ENCODE results near the gene NDUFS6. TPM values are rescaled to one million over a fixed set of nuclear protein-coding genes. Genes with fewer than 3 reads are reported as not detected.
"Not testable (repeated sequence)": the region's sequence is repeated elsewhere in the genome, so short reads cannot be mapped to it uniquely, and the experiment has no call there.

The NDUFS6 gene
- total RNA-seq, 1 donor from 2014 or later = 37.8 TPM

DNA sequence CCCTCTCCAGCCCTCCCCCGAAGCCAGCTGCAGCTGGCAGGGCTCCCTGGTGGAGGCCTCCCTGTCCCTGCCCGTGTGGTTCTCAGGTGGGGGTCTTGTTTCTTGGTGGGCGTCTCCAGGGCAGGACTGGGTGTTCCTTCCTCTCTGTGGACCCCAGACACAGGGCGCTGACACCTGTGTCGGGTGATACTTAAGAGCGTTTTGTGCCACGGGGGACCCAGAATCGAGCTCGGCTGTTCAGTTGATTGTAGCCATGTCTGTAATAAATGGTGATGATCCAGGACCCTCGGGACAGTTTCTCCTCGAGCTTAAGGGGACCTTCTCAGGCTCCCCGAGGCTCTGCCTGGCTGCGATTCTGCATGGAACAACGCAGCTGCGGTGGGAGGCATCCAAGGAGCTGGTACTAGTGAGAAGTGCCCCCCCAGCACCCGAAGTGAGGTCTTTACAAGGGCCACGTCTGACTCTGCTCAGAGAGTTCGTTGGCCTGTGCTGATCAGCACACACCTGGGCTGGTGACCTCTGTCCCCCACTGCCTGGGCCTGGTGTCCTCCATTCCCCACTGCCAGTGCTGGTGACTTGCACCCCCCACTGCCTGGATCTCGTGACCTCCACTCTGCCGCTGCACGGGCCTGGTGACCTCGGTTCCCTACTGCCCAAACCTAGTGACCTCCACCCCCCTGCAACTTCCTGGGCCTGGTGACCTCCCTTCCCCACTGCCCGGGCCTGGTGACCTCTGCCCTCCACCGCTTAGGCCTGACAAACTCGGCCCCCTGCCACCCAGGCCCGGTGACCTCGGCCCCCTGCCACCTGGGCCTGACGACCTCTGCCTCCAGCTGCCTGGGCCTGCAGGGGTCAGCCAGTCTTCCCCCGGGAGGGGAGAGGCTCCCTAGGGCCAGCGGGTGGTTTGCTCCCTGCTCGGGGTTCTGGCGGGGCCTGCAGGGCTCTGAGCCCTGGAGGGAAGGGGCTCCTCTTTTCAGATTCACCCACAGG, 36.0 kb downstream of the NDUFS6 start:
- H3K36me3 Mint-ChIP-seq (ENCODE audit: low read depth) = no peaks in the 10 kb centered on the region

DNA sequence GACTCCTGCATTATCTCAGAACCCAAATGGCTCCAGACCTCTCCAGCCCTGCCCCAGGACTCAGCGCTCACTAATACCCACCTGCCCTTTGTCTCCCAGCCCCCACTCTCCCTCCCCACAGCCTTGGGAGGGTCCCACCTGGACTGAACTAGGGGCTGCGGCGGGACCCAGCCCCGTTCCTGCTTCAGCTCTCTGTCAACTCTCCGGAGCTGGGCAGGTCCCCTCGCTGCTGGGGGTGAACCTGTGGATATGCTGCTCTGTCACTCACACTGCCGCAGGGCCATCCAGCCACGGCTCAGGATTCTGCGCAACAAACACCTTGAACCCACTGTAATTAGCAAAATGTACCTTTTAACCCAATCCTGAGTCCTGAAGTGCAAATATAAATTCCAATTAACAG, 36.8 kb downstream of the NDUFS6 start:
- intact Hi-C loops (cut with micrococcal nuclease) = no loop called here
- no peaks in the 10 kb centered on the region for H3K36me3 Mint-ChIP-seq (ENCODE audit: low read depth)
- no peak overlapping the region for H3K27ac Mint-ChIP-seq
- H3K27me3 Mint-ChIP-seq = peaks cover 13% of the 10 kb centered on the region
- no peak overlapping the region for H3K4me3 Mint-ChIP-seq
- no peaks in the 10 kb centered on the region for H3K9me3 Mint-ChIP-seq
- no peaks in the 10 kb centered on the region for H3K4me1 Mint-ChIP-seq
- DNase-seq = no peak

More for the DNA sequence above, 36.0 kb downstream of the NDUFS6 start:
- no peak for DNase-seq
- Mint-ChIP-seq H3K27me3 (peaks cover 13% of the 10 kb centered on the region), H3K27ac (no peak overlapping the region), H3K4me3 (no peak overlapping the region), H3K9me3 (no peaks in the 10 kb centered on the region), H3K4me1 (no peaks in the 10 kb centered on the region)
- intact Hi-C loops (cut with micrococcal nuclease) = no loop called here

DNA sequence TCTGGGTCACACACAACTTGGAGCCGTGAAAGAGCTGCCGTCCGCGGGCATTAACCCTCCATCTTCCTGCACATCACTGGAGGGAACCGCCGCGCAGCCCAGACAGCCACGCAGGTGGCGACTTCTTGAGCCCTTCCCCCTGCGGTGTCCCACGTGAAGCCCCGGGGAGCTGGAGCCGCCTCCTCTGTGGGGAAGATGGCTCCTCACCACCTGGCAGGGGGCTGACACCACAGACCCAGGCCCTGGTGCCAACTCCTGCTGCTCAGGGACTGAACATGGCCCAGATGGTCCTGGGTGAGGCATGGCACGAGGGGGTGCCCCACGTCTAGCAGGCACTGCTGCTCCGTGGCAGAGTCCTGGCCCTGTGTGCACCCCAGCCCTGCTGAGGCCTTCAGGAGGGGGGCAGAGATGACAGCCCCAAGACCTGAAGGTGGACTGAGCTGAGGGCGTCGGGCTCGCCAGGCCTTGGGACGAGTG, 38.9 kb downstream of the NDUFS6 start:
- DNase-seq = no peak
- Mint-ChIP-seq H3K27me3 (peaks cover 8% of the 10 kb centered on the region), H3K27ac (no peak overlapping the region), H3K36me3 (ENCODE audit: low read depth) (no peaks in the 10 kb centered on the region), H3K9me3 (no peaks in the 10 kb centered on the region), H3K4me3 (no peak overlapping the region), H3K4me1 (no peaks in the 10 kb centered on the region)
- intact Hi-C loops (cut with micrococcal nuclease) = no loop called here

DNA sequence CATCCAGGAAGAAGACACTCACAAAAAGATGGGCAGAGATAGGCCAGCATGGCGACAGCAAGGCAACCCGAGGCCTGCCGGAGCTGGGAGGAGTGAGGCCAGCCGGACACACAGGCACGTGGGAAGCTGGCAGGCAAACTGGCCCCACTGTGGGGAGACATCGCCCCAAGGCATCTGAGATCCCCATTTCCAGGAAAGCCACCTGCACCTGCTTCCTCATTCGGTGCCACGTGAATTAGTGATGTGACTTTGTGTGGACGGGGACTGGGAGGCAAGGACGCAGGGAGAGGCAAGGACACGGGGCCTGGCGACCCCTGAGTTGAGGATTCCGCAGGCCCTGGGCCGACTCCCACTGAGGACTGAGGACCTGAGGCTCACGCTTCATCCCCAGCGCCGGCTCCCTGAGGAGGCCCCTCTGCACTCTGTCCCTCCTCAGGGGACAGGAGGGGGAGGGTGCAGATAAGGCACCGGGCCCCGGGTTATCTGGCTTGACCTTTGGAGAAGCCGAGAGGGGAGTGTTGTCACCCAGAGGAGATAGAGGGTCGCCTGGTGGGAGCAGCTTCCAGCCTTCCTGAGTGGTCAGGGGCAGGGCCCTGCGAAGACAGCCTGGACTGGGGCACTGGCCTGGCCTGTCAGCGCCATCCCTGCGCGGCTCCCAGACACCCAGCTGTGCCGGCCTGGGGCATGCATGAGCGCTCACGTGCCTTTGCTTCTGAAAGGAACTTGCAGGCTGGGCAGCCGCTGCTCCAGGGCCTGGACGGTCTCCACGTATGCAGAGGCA, 39.7 kb downstream of the NDUFS6 start:
- no peak overlapping the region for H3K4me3 Mint-ChIP-seq
- intact Hi-C loops (cut with micrococcal nuclease) = no loop called here

DNA sequence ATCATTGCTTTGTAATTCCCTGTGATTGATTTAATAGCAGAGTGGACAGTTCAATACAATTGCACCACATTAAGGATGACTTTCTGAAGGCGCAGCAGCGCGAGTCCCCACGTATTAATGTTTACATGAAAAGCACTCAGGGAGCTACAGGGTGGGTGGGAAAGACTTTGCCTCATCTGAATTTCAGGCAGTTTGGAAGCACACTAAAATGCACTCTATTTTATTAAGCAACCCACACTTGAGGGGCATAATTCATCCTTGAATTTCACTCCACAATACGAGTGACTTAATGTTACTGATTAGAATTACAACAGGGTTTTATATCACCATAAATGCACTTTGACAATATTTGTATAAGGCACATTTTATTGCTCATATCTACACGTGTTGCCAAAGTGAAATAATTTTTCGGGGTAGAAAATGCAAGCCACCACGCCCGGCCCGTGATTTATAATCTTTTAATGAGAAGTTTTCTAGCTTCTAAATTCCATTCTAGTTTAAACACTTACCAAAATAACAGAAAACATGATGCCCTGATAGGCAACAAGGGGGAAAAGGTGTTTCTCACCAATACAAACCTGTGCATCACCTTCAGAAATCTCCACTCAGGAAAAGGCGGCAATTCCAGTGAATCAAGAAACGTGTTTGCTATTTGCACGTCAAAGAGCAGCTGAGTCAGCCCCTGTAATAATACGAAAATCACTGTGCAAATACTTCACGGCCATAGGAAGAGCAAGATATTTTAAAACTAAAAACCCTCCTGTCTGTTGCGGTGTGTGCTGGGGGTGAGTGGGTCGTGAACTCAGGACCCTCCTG, 41.0 kb downstream of the NDUFS6 start:
- Mint-ChIP-seq H3K36me3 (ENCODE audit: low read depth) (no peaks in the 10 kb centered on the region), H3K4me1 (no peaks in the 10 kb centered on the region), H3K27ac (no peak overlapping the region), H3K4me3 (no peak overlapping the region), H3K9me3 (no peaks in the 10 kb centered on the region), H3K27me3 (peaks cover 2% of the 10 kb centered on the region)
- intact Hi-C loops (cut with micrococcal nuclease) = no loop called here
- no peak for DNase-seq

More for the DNA sequence above, 39.7 kb downstream of the NDUFS6 start:
- no peaks in the 10 kb centered on the region for H3K4me1 Mint-ChIP-seq
- peaks cover 6% of the 10 kb centered on the region for H3K27me3 Mint-ChIP-seq
- DNase-seq = no peak
- H3K27ac Mint-ChIP-seq = no peak overlapping the region
- no peaks in the 10 kb centered on the region for H3K9me3 Mint-ChIP-seq
- no peaks in the 10 kb centered on the region for H3K36me3 Mint-ChIP-seq (ENCODE audit: low read depth)

DNA sequence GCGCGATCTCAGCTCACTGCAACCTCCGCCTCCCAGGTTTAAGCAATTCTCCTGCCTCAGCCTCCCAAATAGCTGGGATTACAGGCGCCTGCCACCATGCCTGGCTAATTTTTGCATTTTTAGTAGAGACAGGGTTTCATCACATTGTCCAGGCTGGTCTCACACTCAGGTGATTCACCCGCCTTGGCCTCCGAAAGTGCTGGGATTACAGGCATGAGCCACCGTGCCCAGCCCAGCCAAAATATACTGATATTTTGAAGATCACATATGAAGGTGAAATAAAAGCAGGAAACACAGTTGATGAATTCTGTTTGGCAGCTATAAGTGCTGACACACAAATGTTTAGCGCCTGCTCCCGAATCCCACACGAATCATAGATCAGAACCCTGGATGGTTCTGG, 42.6 kb downstream of the NDUFS6 start:
- not testable (repeated sequence) for H3K9me3 Mint-ChIP-seq

DNA sequence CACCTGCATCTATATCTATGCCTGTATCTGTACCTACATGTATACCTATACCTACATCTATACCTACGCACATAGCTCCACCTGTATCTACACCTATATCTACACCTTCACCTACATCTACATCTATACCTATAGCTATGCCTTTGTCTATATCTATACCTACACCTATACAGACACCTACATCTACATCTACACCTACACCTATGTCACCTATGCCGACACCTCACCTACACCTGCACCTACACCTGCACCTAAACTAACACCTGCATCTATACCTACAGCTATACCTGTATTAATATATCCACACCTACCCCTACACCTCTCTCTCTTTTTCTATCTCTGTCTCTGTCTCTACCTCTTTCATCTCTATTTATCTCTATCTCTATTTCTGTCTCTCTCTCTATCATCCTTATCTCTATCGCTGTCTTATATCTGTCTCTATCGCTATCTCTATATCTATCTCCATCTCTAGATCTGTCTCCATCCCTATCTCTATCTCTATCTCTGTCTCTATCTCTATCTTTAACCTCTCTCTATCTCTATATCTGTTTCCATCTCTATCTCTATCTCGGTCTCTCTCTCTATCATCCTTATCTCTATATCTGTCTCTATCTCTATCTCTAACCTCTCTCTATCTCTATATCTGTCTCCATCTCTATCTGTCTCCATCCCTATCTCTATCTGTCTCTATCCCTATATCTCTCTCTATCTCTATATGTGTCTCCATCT, 43.7 kb downstream of the NDUFS6 start:
- intact Hi-C loops (cut with micrococcal nuclease) = no loop called here
- no peaks in the 10 kb centered on the region for H3K36me3 Mint-ChIP-seq (ENCODE audit: low read depth)
- peaks cover 12% of the 10 kb centered on the region for H3K27me3 Mint-ChIP-seq
- H3K4me3 Mint-ChIP-seq = no peak overlapping the region
- no peaks in the 10 kb centered on the region for H3K9me3 Mint-ChIP-seq
- no peak overlapping the region for H3K27ac Mint-ChIP-seq
- DNase-seq = no peak
- H3K4me1 Mint-ChIP-seq = no peaks in the 10 kb centered on the region

More for the DNA sequence above, 42.6 kb downstream of the NDUFS6 start:
- DNase-seq; H3K36me3 Mint-ChIP-seq (ENCODE audit: low read depth); H3K4me3 Mint-ChIP-seq; H3K27ac Mint-ChIP-seq; H3K4me1 Mint-ChIP-seq; intact Hi-C loops (cut with micrococcal nuclease); H3K27me3 Mint-ChIP-seq: not testable (repeated sequence)

DNA sequence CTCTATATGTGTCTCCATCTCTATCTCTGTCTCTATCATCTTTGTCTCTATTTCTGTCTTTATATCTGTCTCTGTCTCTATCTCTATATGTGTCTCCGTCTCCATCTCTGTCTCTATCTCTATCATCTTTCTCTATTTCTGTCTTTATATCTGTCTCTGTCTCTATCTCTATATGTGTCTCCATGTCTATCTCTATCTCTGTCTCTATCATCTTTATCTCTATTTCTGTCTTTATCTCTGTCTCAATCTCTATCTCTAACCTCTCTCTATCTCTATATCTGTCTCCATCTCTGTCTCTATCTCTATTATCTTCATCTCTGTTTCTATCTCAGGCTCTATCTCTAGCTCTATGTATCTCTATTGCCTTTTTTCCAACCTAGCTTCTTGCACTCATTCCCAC, 44.5 kb downstream of the NDUFS6 start:
- H3K4me1 Mint-ChIP-seq = no peaks in the 10 kb centered on the region
- no peaks in the 10 kb centered on the region for H3K36me3 Mint-ChIP-seq (ENCODE audit: low read depth)
- H3K27ac Mint-ChIP-seq = no peak overlapping the region
- DNase-seq = no peak
- H3K27me3 Mint-ChIP-seq = peaks cover 18% of the 10 kb centered on the region
- no peaks in the 10 kb centered on the region for H3K9me3 Mint-ChIP-seq
- intact Hi-C loops (cut with micrococcal nuclease) = no loop called here
- H3K4me3 Mint-ChIP-seq = no peak overlapping the region

DNA sequence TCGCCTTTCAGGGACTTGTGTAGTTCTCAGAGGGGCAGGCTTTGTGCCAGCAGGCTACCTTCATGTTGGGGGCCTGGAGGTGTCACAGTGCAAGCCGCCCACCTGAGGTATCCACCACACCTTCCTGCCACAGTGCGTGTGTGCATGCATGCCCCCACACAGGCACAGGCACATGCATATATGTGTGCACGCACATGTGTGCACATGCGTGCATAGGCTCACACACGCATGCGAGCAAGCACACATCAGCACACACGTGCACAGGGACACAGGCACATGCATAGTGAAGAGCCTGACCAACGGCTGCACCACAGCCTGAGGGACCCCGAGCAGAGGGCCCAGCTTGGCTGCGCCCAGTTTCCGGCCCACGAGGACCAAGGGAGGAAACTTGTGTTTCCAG, 45.4 kb downstream of the NDUFS6 start:
- Mint-ChIP-seq H3K9me3 (no peaks in the 10 kb centered on the region), H3K4me1 (no peaks in the 10 kb centered on the region), H3K27me3 (peaks cover 24% of the 10 kb centered on the region), H3K36me3 (ENCODE audit: low read depth) (no peaks in the 10 kb centered on the region), H3K4me3 (no peak overlapping the region), H3K27ac (no peak overlapping the region)
- no peak for DNase-seq
- intact Hi-C loops (cut with micrococcal nuclease) = no loop called here

DNA sequence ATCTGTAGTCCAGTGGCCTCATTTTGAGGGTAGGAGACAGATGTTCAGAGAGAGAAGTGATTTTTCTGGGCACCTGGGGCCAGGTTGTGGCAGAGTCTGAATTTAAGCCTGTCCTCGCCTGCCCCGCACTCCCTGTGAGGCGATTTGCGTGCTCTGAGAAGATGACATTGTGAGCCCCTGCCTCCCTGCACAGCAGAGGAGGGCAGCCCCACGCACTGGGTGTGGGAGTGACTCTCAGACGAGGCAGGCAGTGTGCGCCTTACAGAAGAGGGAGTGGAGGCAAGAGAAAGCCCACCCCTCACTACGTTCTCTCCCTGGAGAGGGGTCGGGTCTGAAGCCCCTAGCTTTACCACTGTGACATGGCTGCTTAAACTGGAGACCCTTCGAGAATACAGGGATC, 45.8 kb downstream of the NDUFS6 start:
- peaks cover 29% of the 10 kb centered on the region for H3K27me3 Mint-ChIP-seq
- no peaks in the 10 kb centered on the region for H3K4me1 Mint-ChIP-seq
- intact Hi-C loops (cut with micrococcal nuclease) = no loop called here
- DNase-seq = no peak
- H3K4me3 Mint-ChIP-seq = no peak overlapping the region
- H3K36me3 Mint-ChIP-seq (ENCODE audit: low read depth) = no peaks in the 10 kb centered on the region
- no peak overlapping the region for H3K27ac Mint-ChIP-seq
- H3K9me3 Mint-ChIP-seq = no peaks in the 10 kb centered on the region

DNA sequence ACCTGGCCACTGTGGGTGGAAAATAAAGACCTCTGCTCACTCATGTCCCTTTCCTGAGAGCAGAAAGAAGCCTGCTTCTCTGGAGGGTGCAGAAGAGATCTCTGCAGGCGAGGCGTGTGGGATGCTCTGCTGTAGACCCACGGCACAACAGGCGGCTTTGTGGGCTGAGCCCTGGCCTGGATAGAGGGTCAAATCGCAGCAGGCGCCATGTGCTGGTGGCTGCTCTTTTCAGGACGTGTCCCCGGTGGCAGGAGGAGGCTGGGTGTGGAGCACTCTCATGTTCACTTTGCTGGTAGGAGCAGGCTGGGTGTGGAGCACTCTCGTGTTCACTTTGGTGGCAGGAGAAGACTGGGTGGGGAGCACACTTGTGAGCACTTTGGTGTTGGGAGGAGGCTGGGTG, 46.4 kb downstream of the NDUFS6 start:
- Mint-ChIP-seq H3K9me3 (no peaks in the 10 kb centered on the region), H3K4me3 (no peak overlapping the region), H3K36me3 (ENCODE audit: low read depth) (no peaks in the 10 kb centered on the region), H3K27ac (no peak overlapping the region), H3K4me1 (no peaks in the 10 kb centered on the region), H3K27me3 (peaks cover 30% of the 10 kb centered on the region)
- DNase-seq = no peak
- intact Hi-C loops (cut with micrococcal nuclease) = no loop called here

DNA sequence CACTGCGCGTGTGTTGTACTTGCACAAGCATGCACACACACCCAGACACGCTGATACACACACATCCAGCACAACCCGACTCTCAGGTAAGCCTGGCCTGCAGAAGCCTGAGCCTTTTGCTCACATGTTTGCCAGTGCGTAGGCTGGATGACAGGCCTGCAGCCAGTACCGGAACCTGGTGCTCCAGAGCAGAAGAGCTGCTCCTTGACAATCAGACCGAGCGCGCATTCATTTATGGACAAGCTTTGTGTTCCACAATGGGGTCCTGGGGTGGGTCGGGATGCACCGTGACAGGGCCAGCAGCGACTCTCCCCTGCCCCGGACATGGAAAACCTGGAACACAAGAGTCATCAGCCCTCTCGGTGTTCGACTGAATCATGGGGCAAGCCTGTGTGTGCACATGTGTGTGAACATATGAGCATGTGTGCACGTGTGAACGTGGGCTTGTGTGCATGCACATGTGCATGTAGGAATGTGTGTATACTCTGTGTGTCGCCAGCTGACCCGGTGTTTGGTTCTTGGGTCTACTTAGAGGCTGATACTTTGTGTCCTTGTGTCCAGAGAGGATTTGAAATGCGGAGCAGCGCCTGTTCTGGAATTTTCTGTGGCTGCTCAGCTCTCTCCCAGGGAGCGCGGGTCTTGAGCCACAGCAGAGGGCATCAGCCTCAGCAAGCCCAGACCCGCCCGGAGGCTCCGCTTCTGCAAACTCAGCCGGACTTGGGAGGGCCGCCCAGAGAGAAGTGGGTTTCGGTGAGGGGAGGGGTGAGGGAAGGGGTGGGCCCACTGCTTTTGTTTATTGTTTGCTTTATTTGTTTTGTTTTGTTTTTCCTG, 49.3 kb downstream of the NDUFS6 start:
- DNase-seq = no peak
- peaks cover 47% of the 10 kb centered on the region for H3K27me3 Mint-ChIP-seq
- no peaks in the 10 kb centered on the region for H3K9me3 Mint-ChIP-seq
- intact Hi-C loops (cut with micrococcal nuclease) = no loop called here
- no peaks in the 10 kb centered on the region for H3K4me1 Mint-ChIP-seq
- no peak overlapping the region for H3K27ac Mint-ChIP-seq
- H3K4me3 Mint-ChIP-seq = no peak overlapping the region
- H3K36me3 Mint-ChIP-seq (ENCODE audit: low read depth) = no peaks in the 10 kb centered on the region
